OCI-LY7 (cell line): ENCODE results near the gene DNAJC5G. TPM values are rescaled to one million over a fixed set of nuclear protein-coding genes. Genes with fewer than 3 reads are reported as not detected.

ENCODE experiments used
- BruUV-seq: library from RNA; stranded (reverse); fragments of 400-500 nt; replicated peaks from 2 replicates; lab custom pipeline; 2021; lab: Mats Ljungman, UMichigan
- CTCF ChIA-PET: fragments of 300-600 bp; sonication (Branson Sonifier 250); formaldehyde crosslinking; loops from one replicate; lab custom pipeline; 2022; ENCODE audit warnings: antibody characterized with exemption; ENCODE audit not compliant: unreplicated experiment; lab: Charles Lee
- POLR2A ChIA-PET: fragments of 300-600 bp; sonication (Branson Sonifier 250); formaldehyde crosslinking; loops from one replicate; lab custom pipeline; 2022; ENCODE audit warnings: antibody characterized with exemption; lab: Charles Lee
- DNase-seq: peaks from one replicate; pipeline ENCODE4 v3.0.0-alpha.2; 2015; ENCODE audit warnings: low spot score
- H2AFZ ChIP-seq: fragments of 200-600 bp; sonication (generic), shearing (Covaris generic); 2 replicates; pipeline ENCODE4 v1.6.1; 2014; ENCODE audit warnings: mild to moderate bottlenecking, antibody characterized with exemption, low read length, moderate library complexity
- H3K27ac ChIP-seq: fragments of 200-600 bp; sonication (generic); 2 replicates; pipeline ENCODE4 v1.5.1; 2014; ENCODE audit warnings: mixed run types, low read depth, mild to moderate bottlenecking, moderate library complexity, low read length, inconsistent platforms; ENCODE audit not compliant: poor library complexity, severe bottlenecking
- H3K36me3 ChIP-seq: fragments of 200-600 bp; sonication (generic); 2 replicates; pipeline ENCODE4 v1.6.1; 2014; ENCODE audit warnings: mild to moderate bottlenecking, antibody characterized with exemption, low read length, moderate library complexity, mixed read lengths; ENCODE audit not compliant: insufficient read depth
- H3K4me1 ChIP-seq: fragments of 200-600 bp; sonication (generic); 2 replicates; pipeline ENCODE4 v1.5.1; 2014; ENCODE audit warnings: mild to moderate bottlenecking, low read length; ENCODE audit not compliant: insufficient read depth, poor library complexity, severe bottlenecking
- H3K4me2 ChIP-seq: fragments of 200-600 bp; sonication (generic); 2 replicates; pipeline ENCODE4 v1.6.1; 2014; ENCODE audit warnings: mild to moderate bottlenecking, low read length
- H3K4me3 ChIP-seq: fragments of 200-600 bp; sonication (generic); 2 replicates; pipeline ENCODE4 v1.5.1; 2014; ENCODE audit warnings: mild to moderate bottlenecking, low read depth, low read length; ENCODE audit not compliant: poor library complexity, severe bottlenecking
- H3K79me2 ChIP-seq: fragments of 200-600 bp; sonication (generic); 2 replicates; pipeline ENCODE4 v1.6.1; 2016; ENCODE audit warnings: low read depth, mild to moderate bottlenecking, low read length, moderate library complexity, mixed read lengths; ENCODE audit not compliant: insufficient read depth
- H3K9me2 ChIP-seq: fragments of 200-600 bp; sonication (generic); 2 replicates; pipeline ENCODE4 v1.6.1; 2016; ENCODE audit warnings: mild to moderate bottlenecking, low read length, mixed read lengths; ENCODE audit not compliant: insufficient read depth
- H3K9me3 ChIP-seq: fragments of 200-600 bp; sonication (generic); 2 replicates; pipeline ENCODE4 v1.6.1; 2014; ENCODE audit warnings: mild to moderate bottlenecking, mixed run types, low read length, mixed read lengths
- H4K20me1 ChIP-seq: fragments of 200-600 bp; sonication (generic); 2 replicates; pipeline ENCODE4 v1.6.1; 2014; ENCODE audit warnings: mild to moderate bottlenecking, antibody characterized with exemption, low read length, moderate library complexity, mixed read lengths; ENCODE audit not compliant: insufficient read depth
- EZH2phosphoT487 ChIP-seq: fragments of 200-600 bp; sonication (generic); IDR thresholded peaks from 2 replicates; pipeline ENCODE4 v1.6.1; 2018; ENCODE audit warnings: low read depth, borderline replicate concordance, mild to moderate bottlenecking, mixed run types, antibody characterized with exemption, low read length, moderate library complexity, mixed read lengths
- intact Hi-C: fragments of 100-400 bp; cut with micrococcal nuclease; formaldehyde crosslinking; loops from one replicate; pipeline ENCODE4 v1.10.0; 2022; ENCODE audit not compliant: unreplicated experiment
- total RNA-seq, 2 experiments: library from RNA; depleted of rRNA in 1 of 2; stranded (reverse); fragments of >200 nt in 1 of 2; shearing (Covaris generic) in 1 of 2; gene quantifications; 2 replicates each; pipeline ENCODE4 v1.2.3, GENCODE V29; 2014 to 2022
- TF ChIP-seq, protein P1 (sequence below): fragments of 200-600 bp; sonication (generic); conservative IDR thresholded peaks from 2 replicates; pipeline ENCODE4 v1.5.1; 2014; ENCODE audit warnings: mild to moderate bottlenecking, antibody characterized with exemption, low read length, moderate library complexity, mixed read lengths

DNAJC5G gene
- total RNA-seq, 2 experiments from 2014 or later, result 4.7 to 18.2 TPM

DNA sequence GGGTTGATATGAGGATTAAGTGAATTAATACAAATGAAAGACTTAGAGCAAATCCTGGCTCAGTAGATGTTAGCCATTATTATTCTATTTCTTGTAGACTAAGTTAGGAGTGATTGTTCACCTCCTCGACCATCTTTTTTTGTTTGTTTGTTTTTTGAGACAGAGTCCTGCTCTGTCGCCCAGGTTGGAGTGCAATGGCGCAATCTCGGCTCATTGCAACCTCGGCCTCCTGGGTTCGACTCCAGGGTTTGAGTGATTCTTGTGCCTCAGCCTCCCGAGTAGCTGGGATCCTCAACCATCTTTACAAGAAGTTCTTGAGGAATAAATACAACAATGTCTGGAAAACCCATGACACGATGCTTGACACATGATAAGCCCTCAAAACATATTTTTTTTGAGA is 19.7 kb downstream of the DNAJC5G start:
- H3K4me1 ChIP-seq, result peaks cover 44% of the 10 kb centered on the region
- ChIA-PET CTCF (no interaction called here), POLR2A (interaction anchor here (0.6 to 1.3 kb wide), 2 partner anchors 62 to 294 kb away, joined by 3 read pairs; no protein-coding TSS in a partner anchor)
- H3K4me3 ChIP-seq, result no peak overlapping the region
- intact Hi-C loops, result loop anchor here (5.0 kb wide), 4 partner anchors 103 to 448 kb away; partner anchors contain the start of gene DPYSL5
- H3K9me2 ChIP-seq, result no peaks in the 10 kb centered on the region
- H3K4me2 ChIP-seq, result no peak overlapping the region
- H3K27ac ChIP-seq, result no peak overlapping the region
- no peaks in the 10 kb centered on the region for H4K20me1 ChIP-seq
- DNase-seq, result no peak
- no peaks in the 10 kb centered on the region for H3K36me3 ChIP-seq
- H3K9me3 ChIP-seq, result no peaks in the 10 kb centered on the region
- no peak for TF ChIP-seq EZH2phosphoT487
- TF ChIP-seq, protein P1, sequence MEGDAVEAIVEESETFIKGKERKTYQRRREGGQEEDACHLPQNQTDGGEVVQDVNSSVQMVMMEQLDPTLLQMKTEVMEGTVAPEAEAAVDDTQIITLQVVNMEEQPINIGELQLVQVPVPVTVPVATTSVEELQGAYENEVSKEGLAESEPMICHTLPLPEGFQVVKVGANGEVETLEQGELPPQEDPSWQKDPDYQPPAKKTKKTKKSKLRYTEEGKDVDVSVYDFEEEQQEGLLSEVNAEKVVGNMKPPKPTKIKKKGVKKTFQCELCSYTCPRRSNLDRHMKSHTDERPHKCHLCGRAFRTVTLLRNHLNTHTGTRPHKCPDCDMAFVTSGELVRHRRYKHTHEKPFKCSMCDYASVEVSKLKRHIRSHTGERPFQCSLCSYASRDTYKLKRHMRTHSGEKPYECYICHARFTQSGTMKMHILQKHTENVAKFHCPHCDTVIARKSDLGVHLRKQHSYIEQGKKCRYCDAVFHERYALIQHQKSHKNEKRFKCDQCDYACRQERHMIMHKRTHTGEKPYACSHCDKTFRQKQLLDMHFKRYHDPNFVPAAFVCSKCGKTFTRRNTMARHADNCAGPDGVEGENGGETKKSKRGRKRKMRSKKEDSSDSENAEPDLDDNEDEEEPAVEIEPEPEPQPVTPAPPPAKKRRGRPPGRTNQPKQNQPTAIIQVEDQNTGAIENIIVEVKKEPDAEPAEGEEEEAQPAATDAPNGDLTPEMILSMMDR, result no peak
- H2AFZ ChIP-seq, result no peak overlapping the region
- no peaks in the 10 kb centered on the region for H3K79me2 ChIP-seq
- no TSS peak for BruUV-seq

DNA sequence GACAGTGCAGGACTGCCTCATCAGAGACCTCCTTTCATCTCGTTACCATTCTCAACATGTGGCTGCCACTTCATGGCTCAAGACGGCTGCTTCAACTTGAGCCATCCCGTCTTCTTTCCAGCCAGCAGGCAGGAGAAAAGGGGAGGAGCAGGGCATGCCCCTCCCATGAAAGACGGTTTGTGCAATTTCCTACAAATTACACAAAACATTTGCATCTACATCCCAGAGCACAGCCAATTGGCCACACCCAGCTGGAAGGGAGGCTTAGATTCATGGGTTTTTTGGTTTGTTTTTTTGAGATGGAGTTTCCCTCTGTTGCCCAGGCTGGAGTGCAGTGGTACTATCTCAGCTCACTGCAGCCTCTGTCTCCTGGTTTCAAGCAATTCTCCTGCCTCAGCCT is 21.2 kb downstream of the DNAJC5G start:
- no peaks in the 10 kb centered on the region for H3K9me3 ChIP-seq
- no peaks in the 10 kb centered on the region for H4K20me1 ChIP-seq
- no peak overlapping the region for H3K4me2 ChIP-seq
- peaks cover 28% of the 10 kb centered on the region for H3K4me1 ChIP-seq
- H3K79me2 ChIP-seq, result no peaks in the 10 kb centered on the region
- CTCF ChIA-PET, result no interaction called here
- BruUV-seq, result no TSS peak
- H3K27ac ChIP-seq, result no peak overlapping the region
- POLR2A ChIA-PET, result no interaction called here
- TF ChIP-seq EZH2phosphoT487, result no peak
- TF ChIP-seq, protein P1, result no peak
- intact Hi-C loops, result no loop called here
- no peak overlapping the region for H3K4me3 ChIP-seq
- DNase-seq, result no peak
- H3K9me2 ChIP-seq, result no peaks in the 10 kb centered on the region
- H2AFZ ChIP-seq, result no peak overlapping the region
- no peaks in the 10 kb centered on the region for H3K36me3 ChIP-seq

DNA sequence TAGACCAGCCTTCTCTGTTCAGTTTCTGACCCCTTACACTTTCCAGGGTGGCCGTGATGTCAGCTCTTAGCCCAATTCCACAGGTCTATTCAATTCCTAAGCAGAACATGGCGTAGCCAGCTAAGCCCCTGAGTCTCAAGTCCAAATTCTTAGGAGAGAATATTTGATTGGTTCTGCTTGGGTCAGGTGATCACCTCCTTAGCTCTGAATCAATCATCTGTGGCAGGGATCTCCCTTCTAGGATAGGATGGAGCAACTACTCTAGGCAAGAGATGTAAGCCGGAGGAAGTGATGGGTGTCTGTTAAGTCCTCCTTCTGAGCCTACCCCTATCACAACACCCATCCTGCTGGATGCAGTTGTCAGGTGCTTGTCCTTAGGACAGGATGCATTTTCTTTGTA is 22.0 kb downstream of the DNAJC5G start:
- no peak overlapping the region for H2AFZ ChIP-seq
- intact Hi-C loops, result no loop called here
- no peaks in the 10 kb centered on the region for H3K36me3 ChIP-seq
- no peaks in the 10 kb centered on the region for H3K79me2 ChIP-seq
- H3K9me3 ChIP-seq, result no peaks in the 10 kb centered on the region
- ChIA-PET POLR2A (interaction anchor here (0.7 kb wide), 1 partner anchor 8 kb away, joined by 3 read pairs; no protein-coding TSS in a partner anchor), CTCF (no interaction called here)
- H3K4me3 ChIP-seq, result no peak overlapping the region
- no peak for DNase-seq
- no peak overlapping the region for H3K4me2 ChIP-seq
- no peaks in the 10 kb centered on the region for H4K20me1 ChIP-seq
- peaks cover 21% of the 10 kb centered on the region for H3K4me1 ChIP-seq
- TF ChIP-seq, protein P1, result no peak
- no peak for TF ChIP-seq EZH2phosphoT487
- no peaks in the 10 kb centered on the region for H3K9me2 ChIP-seq
- BruUV-seq, result no TSS peak
- no peak overlapping the region for H3K27ac ChIP-seq
